Stomach (tissue), 9 donors: Measurements from ENCODE around the gene STYXL2. TPM values are rescaled to one million over a fixed set of nuclear protein-coding genes. Genes with fewer than 3 reads are reported as not detected.

ENCODE experiments used
- DNase-seq, 2 donors: peaks; one replicate each; pipeline versions ENCODE4 v3.0.0 to v3.0.0-alpha.2; 2013 to 2019
- H3K27ac ChIP-seq, 5 donors: fragments of 200-600 bp in 4 of 5; sonication (generic) in 4 of 5; one replicate each; pipeline ENCODE4 v1.5.1; 2013 to 2019; ENCODE audit warnings: mild to moderate bottlenecking in 1 of 5, moderate library complexity in 1 of 5
- H3K27me3 ChIP-seq, 3 donors: fragments of 200-600 bp; sonication (generic); one replicate each; pipeline ENCODE4 v1.5.1; 2017 to 2019; ENCODE audit warnings: mixed run types in 1 of 3
- H3K36me3 ChIP-seq, 4 donors: fragments of 200-600 bp; sonication (generic); 1 replicate in 3 of 4; 2 replicates in 1 of 4; pipeline ENCODE4 v1.5.1; 2016 to 2019
- H3K4me1 ChIP-seq, 4 donors: fragments of 200-600 bp; sonication (generic); one replicate each; pipeline ENCODE4 v1.5.1; 2016 to 2019
- H3K4me3 ChIP-seq, 4 donors: fragments of 200-600 bp; sonication (generic) in 3 of 4; one replicate each; pipeline ENCODE4 v1.5.1; 2016 to 2019; ENCODE audit warnings: mild to moderate bottlenecking in 1 of 4
- H3K9me3 ChIP-seq, 4 donors: fragments of 200-600 bp; sonication (generic); one replicate each; pipeline ENCODE4 v1.5.1; 2016 to 2019
- CTCF ChIP-seq, 7 experiments: fragments of 450-650 bp in 4 of 7; fragments of 200-600 bp in 3 of 7; sonication (generic) in 3 of 7; IDR thresholded peaks; one replicate each; pipeline ENCODE4 v1.5.1; 2016 to 2019; ENCODE audit warnings: antibody characterized with exemption in 7 of 7, control low read depth in 2 of 7, mild to moderate bottlenecking in 1 of 7
- EP300 ChIP-seq: sonication (generic); formaldehyde crosslinking; IDR thresholded peaks from one replicate; pipeline ENCODE4 v1.6.1; 2017; ENCODE audit warnings: antibody characterized with exemption
- POLR2A ChIP-seq, 4 donors: fragments of 450-650 bp; IDR thresholded peaks; one replicate each; pipeline ENCODE4 v1.6.1; 2016; ENCODE audit warnings: antibody characterized with exemption in 4 of 4, control low read depth in 2 of 4, mild to moderate bottlenecking in 1 of 4, moderate library complexity in 1 of 4
- POLR2AphosphoS5 ChIP-seq, 3 donors: sonication (generic); formaldehyde crosslinking; IDR thresholded peaks; one replicate each; pipeline ENCODE4 v1.6.1; 2016; ENCODE audit warnings: antibody characterized with exemption in 3 of 3
- WGBS, 5 donors: extraction: QIAGEN DNeasy Blood & Tissue Kit in 3 of 5; methylation state at CpG; one replicate each; pipeline versions ENCODE4 v1.1.5 to v1.1.7; 2013 to 2018; 5-methylcytosine and 5-hydroxymethylcytosine counted together
- intact Hi-C: fragments of 100-400 bp; cut with DNase I; formaldehyde crosslinking; loops from one replicate; pipeline ENCODE4 v1.15.1; 2023; ENCODE audit warnings: low total_unique reads
- polyA plus RNA-seq, 3 donors: library from polyadenylated mRNA; stranded (reverse); fragments of 200-250 nt; gene quantifications; one replicate each; pipeline ENCODE4 v1.2.3, GENCODE V29; 2013
- total RNA-seq, 5 donors: library from RNA; depleted of rRNA; stranded (reverse); fragments of >200 nt; gene quantifications; one replicate each; pipeline versions ENCODE4 v1.1.0 to v1.2.3, GENCODE V29; 2014 to 2016
- donor health status: healthy with polysubstance abuse.
- donor health status: Bipolar disorder and iron deficiency.
- donor health status: healthy.

The STYXL2 gene
- total and polyA plus RNA-seq, 8 donors: 0.73 TPM; not detected in 7

GRCh38 chr1:167137332-167137781 is 43.5 kb downstream of the STYXL2 start:
- Histone ChIP-seq H3K4me3 (no peak overlapping the region), H3K9me3 (peaks cover 0 to 7% (median 2%) of the 10 kb centered on the region in 4 donors), H3K27me3 (no peaks in the 10 kb centered on the region), H3K27ac (no peak overlapping the region), H3K36me3 (no peaks in the 10 kb centered on the region), H3K4me1 (no peaks in the 10 kb centered on the region)
- no peak for DNase-seq
- TF ChIP-seq CTCF (IDR thresholded peaks at IDR 0.05) (no peak), POLR2A (IDR thresholded peaks at IDR 0.05) (no peak), POLR2AphosphoS5 (IDR thresholded peaks at IDR 0.05) (no peak), EP300 (no peak)
- intact Hi-C loops: no loop called here
- 37 to 54% (median 46%) methylated on average over 6 of the region's 6 CpGs for WGBS, 5 donors

GRCh38 chr1:167137793-167138510 is 44.1 kb downstream of the STYXL2 start:
- intact Hi-C loops: no loop called here
- Histone ChIP-seq H3K36me3 (no peaks in the 10 kb centered on the region), H3K27me3 (no peaks in the 10 kb centered on the region), H3K4me3 (no peak overlapping the region), H3K4me1 (no peaks in the 10 kb centered on the region), H3K9me3 (peaks cover 0 to 7% (median 2%) of the 10 kb centered on the region in 4 donors), H3K27ac (no peak overlapping the region)
- WGBS, 5 donors: 77 to 84% (median 79%) methylated on average over 3 of the region's 3 CpGs
- TF ChIP-seq EP300 (no peak), POLR2AphosphoS5 (IDR thresholded peaks at IDR 0.05) (no peak), POLR2A (IDR thresholded peaks at IDR 0.05) (no peak), CTCF (IDR thresholded peaks at IDR 0.05) (no peak)
- no peak for DNase-seq

- Histone ChIP-seq H3K4me1 (no peaks in the 10 kb centered on the region), H3K9me3 (peaks cover 0 to 7% (median 2%) of the 10 kb centered on the region in 4 donors), H3K27me3 (no peaks in the 10 kb centered on the region), H3K36me3 (no peaks in the 10 kb centered on the region), H3K4me3 (no peak overlapping the region), H3K27ac (no peak overlapping the region)
- 81 to 92% (median 85%) methylated on average over 1 of the region's 1 CpG for WGBS, 5 donors
- DNase-seq: no peak
- intact Hi-C loops: no loop called here
- TF ChIP-seq POLR2AphosphoS5 (IDR thresholded peaks at IDR 0.05): no peak
- TF ChIP-seq CTCF (IDR thresholded peaks at IDR 0.05): no peak
- TF ChIP-seq POLR2A (IDR thresholded peaks at IDR 0.05): no peak
- no peak for TF ChIP-seq EP300
These were observed 44.8 kb downstream of the STYXL2 start for GRCh38 chr1:167138703-167139102.

- H3K4me1 ChIP-seq: no peaks in the 10 kb centered on the region
- H3K36me3 ChIP-seq: no peaks in the 10 kb centered on the region
- no peaks in the 10 kb centered on the region for H3K27me3 ChIP-seq
- H3K27ac ChIP-seq: no peak overlapping the region
- 75 to 91% (median 90%) methylated on average over 3 of the region's 3 CpGs for WGBS, 5 donors
- H3K4me3 ChIP-seq: no peak overlapping the region
- TF ChIP-seq CTCF (IDR thresholded peaks at IDR 0.05) (no peak), EP300 (no peak), POLR2A (IDR thresholded peaks at IDR 0.05) (no peak), POLR2AphosphoS5 (IDR thresholded peaks at IDR 0.05) (no peak)
- DNase-seq: no peak
- intact Hi-C loops: no loop called here
- H3K9me3 ChIP-seq: peaks cover 0 to 5% (median 2%) of the 10 kb centered on the region in 4 donors
These were observed 48.1 kb downstream of the STYXL2 start for GRCh38 chr1:167141963-167142362.

Other genes starting within 250 kb of the STYXL2 start
- 10 to 100 TPM in 3 of 5 donors, 1 to 10 TPM in 2; 5.4 to 43.8 (median 13.0) TPM for gene TADA1, start 217.8 kb upstream of the STYXL2 start, total RNA-seq
- 1 to 10 TPM; 6.7 to 7.6 (median 7.1) TPM for gene TADA1, start 217.8 kb upstream of the STYXL2 start, polyA plus RNA-seq
- under 1 TPM in 3 of 5 donors, not detected in 2; 0.14 to 0.92 (median 0.87) TPM for gene ILDR2, start 118.5 kb upstream of the STYXL2 start, total RNA-seq
- gene ILDR2, start 118.5 kb upstream of the STYXL2 start, polyA plus RNA-seq: under 1 TPM; under 0.01 to 0.13 (median 0.06) TPM
- gene MAEL, start 104.8 kb upstream of the STYXL2 start, total RNA-seq: under 1 TPM in 2 of 5 donors, not detected in 3; 0.45 to 0.58 TPM
- 1 to 10 TPM in 1 of 3 donors, under 1 TPM in 1, not detected in 1; 0.08 to 1.1 TPM for gene MAEL, start 104.8 kb upstream of the STYXL2 start, polyA plus RNA-seq
- 10 to 100 TPM in 1 of 5 donors, 1 to 10 TPM in 1, not detected in 3; 3.9 to 51.3 TPM for gene GPA33, start 3.7 kb upstream of the STYXL2 start, total RNA-seq
- under 1 TPM in 2 of 3 donors, not detected in 1; 0.03 to 0.46 TPM for gene GPA33, start 3.7 kb upstream of the STYXL2 start, polyA plus RNA-seq
- gene POU2F1, start 126.8 kb downstream of the STYXL2 start, total RNA-seq: 10 to 100 TPM in 4 of 5 donors, 1 to 10 TPM in 1; 4.5 to 36.2 (median 15.8) TPM
- 1 to 10 TPM; 1.2 to 1.7 (median 1.7) TPM for gene POU2F1, start 126.8 kb downstream of the STYXL2 start, polyA plus RNA-seq